OCI-M2 (cell line): ENCODE data around the gene HIGD2B.
"Not testable (repeated sequence)": the region's sequence is repeated elsewhere in the genome, so short reads cannot be mapped to it uniquely, and the experiment has no call there.

Source experiments
- DNase-seq: peaks from one replicate; lab custom pipeline; 2025; ENCODE audit not compliant: unreplicated experiment; lab: John Stamatoyannopoulos, UW

HIGD2B gene, protein sequence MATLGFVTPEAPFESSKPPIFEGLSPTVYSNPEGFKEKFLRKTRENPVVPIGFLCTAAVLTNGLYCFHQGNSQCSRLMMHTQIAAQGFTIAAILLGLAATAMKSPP

DNA sequence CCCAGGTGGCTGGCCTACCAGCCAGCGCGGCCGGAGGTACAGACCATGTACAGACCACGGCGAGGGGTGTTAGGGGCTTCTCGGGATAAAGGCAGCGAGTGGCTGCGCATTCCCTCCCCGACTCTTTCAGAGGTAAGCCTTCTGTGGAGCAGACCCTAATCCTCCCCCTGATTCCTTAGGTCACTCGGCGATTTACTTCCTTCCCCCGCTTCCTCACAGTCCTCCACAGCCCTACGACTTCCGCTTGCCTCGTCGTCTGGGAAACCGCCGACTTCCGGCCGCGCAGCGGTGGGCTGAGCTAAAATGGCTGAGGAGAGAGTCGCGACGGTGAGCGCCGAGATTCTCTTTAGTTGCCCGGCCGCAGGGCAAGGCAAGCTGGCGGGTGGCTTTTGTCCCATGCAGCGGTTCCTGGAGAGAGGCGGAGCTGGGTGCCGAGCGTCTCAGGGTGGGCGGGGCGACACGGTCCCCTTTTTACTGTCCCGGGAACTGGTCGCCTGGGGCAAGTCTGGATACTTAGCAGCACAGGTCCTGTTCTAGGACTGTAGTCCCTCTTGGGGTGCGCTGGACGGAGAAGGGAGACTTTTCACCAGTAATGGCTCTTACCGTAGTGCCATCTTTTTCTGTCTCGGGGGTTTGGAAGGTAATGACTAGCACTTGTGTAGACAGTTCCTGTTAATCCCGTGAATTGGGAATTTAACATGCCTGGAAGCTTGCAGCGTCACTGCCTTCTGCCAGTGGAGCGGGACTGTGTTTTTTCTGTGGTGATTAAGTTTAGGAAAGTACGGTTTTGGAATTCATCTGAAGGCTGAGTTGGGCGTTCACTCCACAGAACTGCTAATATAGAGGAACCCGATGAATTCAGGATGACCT, at the start of gene HIGD2B, which contains the start of gene BBS4:
TSS of gene HIGD2B (minus strand) at position 258 of the 870 bp plus-strand sequence. CDS start 9,808 bp downstream, outside the sequence.
TSS of gene BBS4 (plus strand) at position 283 of the 870 bp plus-strand sequence. CDS start at position 304, 21 bp downstream.
- DNase-seq: no peak

DNA sequence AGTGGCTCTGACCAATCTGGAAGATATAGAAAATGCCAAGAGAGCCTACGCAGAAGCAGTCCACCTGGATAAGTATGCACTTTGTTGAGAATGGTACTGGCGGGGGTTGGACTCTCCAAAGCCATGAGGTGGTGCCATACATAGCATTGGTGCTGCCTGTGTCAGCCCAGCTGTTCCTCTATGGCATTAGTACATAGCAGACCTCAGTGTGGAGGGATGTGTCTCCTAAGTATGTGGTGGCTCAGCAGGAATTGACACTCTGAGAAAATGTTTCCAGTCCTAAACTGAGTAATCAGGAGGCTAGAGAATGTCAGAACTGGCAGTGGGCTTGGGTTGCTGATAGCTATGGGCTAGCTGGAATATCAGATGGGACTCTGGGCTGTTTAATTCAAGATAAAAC, 49.1 kb upstream of the HIGD2B start:
- DNase-seq: no peak

DNA sequence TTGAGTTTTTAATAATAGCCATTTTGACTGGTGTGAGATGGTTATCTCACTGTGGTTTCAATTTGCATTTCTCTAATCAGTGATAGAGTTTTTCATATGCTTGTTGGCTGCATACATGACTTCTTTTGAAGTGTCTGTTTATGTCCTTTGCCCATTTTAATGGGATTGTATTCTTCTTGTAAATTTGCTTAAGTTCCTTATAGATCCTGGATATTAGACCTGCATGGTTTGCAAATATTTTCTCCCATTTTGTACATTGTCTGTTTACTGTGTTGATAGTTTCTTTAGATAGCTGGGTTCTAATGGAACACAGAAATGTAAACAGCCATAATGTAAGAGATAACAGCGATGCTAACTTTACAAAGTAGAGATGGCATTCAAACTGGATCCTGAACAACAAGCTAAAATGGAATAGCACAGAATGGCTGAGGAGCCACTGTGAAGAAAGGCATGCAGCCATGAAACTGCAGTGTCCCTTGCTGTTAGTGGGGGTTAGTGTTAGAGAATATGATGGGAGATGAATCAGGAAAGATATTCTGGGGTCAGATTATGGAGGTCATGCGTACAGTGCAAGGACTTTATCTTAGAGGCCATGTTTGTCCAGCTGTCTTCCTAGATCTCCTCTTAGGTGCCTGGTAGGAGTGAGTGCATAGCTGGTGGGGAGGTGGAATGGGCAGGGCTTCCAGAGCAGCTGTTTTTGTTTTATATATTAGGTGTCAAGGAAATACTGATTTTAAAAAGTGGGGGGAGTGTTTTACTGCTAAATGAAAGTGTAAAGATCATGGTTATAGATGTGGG, 48.2 kb upstream of the HIGD2B start:
- no peak for DNase-seq

DNA sequence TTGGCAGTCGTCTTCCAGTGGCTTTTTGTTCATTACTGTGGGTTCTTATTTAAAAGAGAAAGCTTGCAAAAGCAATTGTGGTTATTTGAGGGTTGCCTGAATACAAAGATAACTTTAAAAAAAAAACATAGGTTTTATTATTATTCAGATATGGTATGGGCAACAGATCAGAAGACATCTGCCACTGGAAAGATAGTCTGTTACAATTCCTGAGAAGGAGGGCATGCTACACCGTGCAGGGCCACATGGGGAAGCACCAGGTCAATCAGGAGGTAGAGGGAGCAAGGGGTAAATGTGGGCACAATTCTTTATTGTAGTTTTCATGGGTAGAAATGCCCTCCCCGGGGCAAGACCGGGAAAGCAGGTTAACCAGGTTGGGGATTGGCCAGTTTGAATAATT, 46.5 kb upstream of the HIGD2B start:
- no peak for DNase-seq

DNA sequence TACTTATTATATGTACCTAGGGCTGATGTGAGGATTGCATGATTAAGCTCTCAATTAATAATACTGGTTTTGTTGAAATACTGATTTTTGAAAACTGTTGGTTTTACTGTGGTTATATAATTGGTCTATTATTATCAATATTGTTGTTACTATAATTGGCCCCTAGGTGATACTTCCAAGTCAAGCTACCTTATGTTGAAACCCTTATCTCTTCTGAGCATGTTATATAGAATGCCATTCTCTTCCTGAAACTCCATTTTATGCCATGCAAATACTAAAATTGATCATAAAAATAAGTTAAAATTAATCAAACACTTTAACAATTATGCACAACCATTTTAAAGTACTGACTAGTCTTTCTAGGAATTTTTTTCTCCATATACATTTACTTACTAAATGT, 46.1 kb upstream of the HIGD2B start:
- DNase-seq: no peak

DNA sequence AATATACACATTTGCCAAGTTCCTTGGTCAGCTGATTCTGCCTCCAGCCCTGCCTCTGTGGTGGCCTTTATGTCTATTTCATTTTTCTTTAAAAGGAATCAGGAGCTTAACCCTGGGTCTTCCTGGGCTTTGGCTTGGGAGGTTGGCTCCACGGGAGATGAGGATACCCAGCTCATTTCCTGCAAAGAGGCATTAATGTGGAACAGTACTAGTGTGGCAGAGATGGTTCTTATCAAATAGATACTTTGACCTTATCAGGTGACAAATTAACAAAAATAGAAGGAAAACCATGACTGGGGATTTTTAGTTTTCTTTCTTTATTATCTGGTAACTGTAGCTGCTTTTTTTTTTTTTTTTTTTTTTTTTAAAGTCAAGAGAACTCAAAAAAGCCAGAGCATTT, 42.8 kb upstream of the HIGD2B start:
- no peak for DNase-seq

DNA sequence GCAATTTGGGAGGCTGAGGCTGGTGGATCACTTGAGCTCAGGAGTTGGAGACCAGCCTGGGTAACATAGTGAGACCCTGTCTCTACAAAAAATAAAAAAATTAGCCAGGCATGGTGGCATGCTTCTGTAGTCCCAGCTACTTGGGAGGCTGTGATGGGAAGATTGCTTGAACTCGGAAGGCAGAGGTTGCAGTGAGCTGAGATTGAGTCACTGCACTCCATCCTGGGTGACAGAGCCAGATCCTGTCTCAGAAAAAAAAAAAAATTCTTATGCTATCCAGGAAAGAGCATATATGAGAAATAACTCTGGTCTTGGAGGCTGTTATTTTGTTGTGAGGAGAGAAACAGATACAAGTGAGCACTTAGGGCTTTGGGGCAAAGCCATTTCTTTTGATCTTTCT, 42.3 kb upstream of the HIGD2B start:
- DNase-seq: not testable (repeated sequence)

DNA sequence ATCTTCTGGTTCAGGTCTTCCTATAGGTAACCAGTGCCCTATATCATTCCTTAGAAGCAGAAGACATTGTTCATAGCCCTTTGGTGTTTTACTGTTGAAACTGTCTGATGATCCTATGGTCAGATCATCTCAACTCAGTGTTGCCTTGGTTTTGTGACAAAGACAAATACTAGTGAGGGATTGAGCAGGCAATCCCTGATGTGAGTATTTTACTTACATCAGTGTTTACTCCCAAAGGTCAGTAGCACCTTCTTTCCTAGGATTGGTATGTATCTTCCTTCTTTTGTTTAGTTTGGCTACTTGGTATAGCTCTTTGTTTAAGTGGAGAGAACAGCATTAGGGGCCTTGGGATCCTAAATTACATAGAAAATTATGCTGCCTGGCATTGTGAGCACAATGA, 41.2 kb upstream of the HIGD2B start:
- DNase-seq: no peak

DNA sequence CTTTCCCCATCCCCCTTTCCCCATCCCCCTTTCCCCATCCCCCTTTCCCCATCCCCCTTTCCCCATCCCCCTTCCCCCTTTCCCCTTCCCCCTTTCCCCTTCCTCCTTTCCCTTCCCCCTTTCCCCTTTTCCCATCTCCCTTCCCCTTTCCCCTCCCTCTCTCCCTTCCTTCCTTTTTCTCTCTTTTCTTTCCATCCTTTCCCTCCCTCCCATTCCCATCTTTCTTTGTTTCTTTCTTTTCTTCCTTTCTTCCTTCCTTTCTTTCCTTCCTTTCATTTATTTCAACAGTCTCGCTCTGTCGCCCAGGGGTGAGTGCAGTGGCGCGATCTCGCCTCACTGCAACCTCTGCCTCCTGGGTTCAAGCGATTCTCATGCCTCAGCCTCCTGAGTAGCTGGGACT, 39.9 kb upstream of the HIGD2B start:
- DNase-seq: not testable (repeated sequence)

DNA sequence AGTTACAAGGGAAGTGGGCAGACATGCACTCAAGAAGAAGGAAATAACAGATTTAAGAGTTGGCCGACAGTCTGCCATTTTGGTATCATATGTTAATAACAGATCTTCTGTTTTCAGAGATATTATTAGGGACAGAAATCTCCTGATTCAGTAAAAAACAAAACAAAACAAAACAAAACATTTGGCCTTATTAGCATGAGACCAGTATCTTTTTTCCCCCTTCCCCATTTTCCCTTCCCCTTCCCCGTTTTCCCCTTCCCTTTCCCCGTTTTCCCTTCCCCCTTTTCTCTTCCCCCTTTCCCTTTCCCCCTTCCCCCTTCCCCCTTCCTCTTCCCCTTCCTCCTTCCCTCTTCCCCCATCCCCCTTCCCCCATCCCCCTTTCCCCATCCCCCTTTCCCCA, 39.5 kb upstream of the HIGD2B start:
- DNase-seq: no peak

DNA sequence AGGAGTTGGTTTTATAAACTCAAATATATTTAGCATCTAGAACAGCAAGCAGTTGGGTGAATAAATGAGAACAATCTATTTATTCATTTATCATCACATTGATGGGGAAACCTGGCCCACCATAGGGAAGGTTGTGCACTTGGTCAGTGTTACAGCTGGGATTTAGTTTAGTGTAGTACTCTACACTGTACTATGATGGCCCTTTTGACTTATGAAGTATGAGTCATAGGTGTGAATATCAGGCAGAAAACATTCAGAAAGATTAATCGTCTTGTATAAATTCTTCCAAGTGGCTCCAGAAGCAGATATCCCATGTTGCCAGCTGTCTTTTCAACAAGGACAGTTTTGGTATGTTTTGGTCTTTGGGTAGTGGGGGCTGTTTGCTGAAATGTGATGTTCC, 38.0 kb upstream of the HIGD2B start:
- DNase-seq: no peak

DNA sequence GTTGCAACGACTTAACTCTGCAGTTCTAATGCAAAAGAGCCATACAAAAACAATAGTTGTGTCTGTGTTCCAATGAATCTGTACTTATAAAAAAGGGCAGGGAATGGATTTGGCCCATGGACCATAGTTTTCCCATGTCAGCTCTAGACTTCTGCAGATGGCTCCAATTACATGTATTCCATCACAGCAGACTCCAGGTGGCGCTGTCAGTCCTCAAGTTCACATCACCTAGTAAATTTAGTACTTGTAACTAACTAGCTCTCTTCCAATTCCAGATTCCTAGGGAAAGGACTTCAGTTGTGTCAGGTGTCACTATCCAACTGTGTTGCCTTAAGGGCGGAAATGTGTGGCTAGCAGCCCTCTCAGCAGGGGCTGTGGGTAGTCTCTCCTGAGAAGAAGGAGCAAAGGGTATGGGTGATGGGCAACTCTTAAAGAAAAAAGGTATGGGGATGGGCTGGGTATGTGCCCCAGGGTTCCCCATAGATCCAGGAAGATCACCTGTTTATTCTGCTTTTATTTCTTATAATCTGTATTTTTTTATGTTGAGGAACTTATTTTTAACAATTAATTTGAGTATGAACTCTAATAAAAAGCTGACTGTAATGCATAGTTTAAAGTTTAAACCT, 36.2 kb upstream of the HIGD2B start:
- no peak for DNase-seq

DNA sequence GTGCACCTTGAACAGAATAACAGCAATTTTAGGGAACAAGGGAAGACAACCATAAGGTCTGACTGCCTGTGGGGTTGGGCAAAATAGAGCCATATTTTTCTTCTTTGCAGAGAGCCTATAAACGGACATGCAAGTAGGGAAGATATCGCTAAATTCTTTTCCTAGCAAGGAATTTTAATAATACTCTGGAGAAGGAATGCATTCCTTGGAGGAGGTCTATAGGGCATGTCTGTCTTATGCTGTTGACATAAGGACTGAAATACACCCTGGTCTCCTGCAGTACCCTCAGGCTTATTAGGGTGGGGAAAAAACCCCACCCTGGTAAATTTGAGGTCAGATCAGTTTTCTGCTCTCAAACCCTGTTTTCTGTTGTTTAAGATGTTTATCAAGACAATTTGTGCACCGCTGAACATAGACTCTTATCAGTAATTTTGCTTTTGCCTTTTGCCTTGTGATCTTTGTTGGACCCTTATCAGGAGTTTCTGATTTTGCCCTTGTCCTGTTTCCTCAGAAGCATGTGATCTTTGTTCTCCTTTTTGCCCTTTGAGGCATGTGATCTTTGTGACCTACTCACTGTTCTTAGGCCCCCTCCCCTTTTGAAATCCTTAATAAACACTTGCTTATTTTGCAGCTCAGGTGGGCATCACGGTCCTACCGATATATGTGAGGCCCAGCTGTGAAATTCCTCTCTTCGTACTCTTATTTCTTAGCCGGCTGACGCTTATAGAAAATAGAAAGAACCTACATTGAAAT, 22.7 kb upstream of the HIGD2B start:
- DNase-seq: not testable (repeated sequence)

DNA sequence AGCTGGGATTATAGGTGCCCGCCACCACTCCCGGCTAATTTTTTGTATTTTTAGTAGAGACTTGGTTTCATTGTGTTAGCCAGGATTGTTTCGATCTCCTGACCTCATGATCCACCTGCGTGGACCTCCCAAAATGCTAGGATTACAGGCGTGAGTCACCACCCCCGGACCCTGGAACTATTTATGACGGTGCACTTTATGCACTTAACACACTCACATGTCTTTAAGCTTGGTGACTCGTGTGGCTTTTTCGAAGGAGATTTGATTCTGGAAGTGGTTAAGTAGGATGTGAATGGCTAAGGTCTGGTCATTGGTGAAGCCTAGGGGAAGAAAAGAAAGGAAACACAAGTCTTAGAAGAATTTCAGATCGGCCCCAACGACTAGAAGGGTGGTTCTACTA, 20.3 kb upstream of the HIGD2B start:
- no peak for DNase-seq

DNA sequence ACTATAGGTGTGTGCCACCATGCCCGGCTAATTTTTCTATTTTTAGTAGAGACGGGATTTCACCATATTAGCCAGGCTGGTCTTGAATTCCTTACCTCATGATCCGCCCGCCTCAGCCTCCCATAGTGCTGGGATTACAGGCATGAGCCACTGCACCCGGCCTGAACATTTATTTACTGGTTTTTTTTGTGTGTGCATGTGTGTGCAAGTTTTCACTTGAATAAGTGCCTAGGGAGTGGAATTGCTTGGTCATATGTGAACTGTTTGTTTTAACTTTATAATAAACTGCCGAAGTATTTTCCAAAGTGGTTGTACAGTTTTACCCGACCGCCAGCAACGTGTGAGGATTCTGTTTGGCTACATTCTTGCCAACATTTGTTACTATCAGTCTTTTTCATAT, 14.1 kb upstream of the HIGD2B start:
- DNase-seq: no peak

DNA sequence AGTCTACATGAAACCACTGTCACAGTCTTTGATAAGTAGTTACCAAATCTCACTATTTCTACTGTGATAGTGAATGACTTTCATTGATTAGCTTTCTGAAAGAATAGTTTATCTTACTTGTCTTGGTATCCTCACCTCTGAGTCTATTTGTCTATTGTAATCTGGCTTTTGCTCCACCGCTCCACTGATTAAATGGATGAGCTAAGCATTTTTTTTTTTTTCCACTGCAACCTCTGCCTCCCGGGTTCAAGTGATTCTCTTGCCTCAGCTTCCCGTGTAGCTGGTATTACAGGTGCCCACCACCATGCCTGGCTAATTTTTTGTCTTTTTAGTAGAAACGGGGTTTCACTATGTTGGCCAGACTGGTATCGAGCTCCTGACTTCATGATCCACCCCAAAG, 13.0 kb upstream of the HIGD2B start:
- DNase-seq: no peak

DNA sequence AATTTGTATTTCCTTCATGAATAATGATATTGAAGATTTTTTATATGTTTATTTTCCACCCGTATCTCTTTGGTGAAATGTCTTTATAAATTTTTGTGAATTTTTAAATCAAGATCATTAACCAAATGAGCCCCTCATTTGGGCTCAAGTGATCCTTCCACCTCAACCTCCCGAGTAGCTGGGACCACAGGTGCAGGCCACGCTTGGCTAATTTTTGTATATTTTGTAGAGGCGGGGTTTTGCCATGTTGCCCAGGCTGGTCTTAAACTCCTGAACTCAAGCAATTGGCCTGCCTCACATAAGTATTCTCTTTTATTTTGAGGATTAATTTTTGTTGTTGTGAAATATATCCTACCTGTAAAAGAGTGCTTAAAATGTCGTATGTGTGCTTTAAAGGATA, 5.0 kb upstream of the HIGD2B start:
- no peak for DNase-seq

DNA sequence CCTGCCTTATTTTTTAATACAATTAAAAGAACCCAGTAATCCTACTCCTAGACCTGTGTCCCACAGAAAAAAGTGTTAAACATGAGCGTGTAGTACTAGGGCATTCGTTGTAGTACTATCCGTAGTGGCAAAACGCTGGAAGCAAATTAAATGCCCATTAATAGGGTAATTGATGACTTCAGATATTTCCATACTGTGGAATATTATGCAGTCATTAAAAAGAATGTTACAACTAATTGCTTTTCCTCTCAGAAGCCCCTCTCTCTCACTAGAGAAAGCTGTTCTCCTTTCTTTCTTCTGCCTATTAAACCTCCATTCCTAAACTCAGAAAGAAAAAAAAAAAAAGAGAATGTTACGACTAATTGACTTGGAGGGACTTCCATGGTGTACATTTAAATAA, 2.7 kb upstream of the HIGD2B start:
- DNase-seq: no peak

DNA sequence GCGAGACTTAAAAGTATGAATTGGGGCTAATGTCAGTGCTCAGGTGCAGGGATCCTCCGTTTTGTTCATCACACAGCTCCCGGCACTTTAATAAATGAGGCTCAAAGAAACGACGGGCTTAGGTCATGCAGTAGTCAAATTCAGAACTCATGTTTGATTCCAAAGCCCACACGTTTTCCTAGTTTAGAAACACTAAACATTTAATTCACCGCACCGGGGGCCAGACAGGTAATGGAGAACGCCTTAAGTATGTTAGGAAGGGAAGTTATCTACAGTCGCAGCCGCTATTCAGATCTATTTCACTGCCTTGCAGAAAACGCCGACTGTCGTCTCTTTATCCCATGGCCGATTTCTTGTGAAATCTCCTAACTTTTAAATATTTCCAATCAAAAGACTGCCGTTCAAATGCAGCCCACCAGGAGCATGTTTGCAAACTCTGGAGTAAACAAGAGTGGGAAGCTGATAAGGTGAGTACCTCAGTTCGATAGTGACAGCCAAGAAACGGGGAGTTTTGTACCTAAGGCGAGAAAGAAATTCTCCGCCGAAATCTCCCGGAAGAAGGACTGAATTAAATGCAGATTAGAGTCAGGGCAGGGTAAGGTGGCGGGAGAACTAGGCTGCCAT, 569 bp downstream of the HIGD2B start:
- no peak for DNase-seq

DNA sequence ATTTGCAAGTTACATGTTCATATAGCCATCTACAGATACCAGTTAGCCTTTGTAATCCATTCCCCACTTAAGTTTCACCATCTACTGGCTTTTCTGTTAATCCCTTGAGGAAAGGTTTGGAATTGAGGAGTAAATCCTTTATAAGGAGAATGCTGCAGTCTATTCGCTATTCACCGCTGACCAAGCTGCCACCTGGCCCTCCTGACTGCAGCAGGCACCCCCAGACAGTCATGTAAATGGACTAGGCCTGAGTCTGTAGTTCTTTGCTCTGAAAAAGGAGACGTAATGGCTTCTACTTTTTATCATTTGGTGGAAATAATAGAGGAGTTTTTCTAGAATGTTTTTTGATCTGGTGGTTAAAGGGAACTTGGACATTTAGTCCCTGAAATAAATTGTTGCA, 3.2 kb downstream of the HIGD2B start:
- DNase-seq: no peak
